CD4-positive, CD25-positive, alpha-beta regulatory T cell (primary cell): Measurements from ENCODE around the gene USP2. TPM values are rescaled to one million over a fixed set of nuclear protein-coding genes. Genes with fewer than 3 reads are reported as not detected.

ENCODE experiments used
- ATAC-seq, 2 donors: fragments of 150-1000 bp; cut with Tn5 transposase; one replicate each; pipeline ENCODE4 v1.10.0; 2021; ENCODE audit warnings: low read depth in 2 of 2, moderate number of reproducible peaks in 2 of 2, moderate library complexity in 1 of 2
- DNase-seq, 3 donors: peaks; one replicate each; pipeline versions ENCODE4 v3.0.0 to v3.0.0-alpha.2; 2012 to 2022; ENCODE audit warnings: mixed read lengths in 1 of 3
- H3K27ac ChIP-seq: one replicate; pipeline ENCODE4 v1.7.0; 2013; ENCODE audit warnings: mild to moderate bottlenecking, low read length; ENCODE audit not compliant: insufficient read depth, poor library complexity, severe bottlenecking
- H3K27me3 ChIP-seq: one replicate; pipeline ENCODE4 v1.7.0; 2013; ENCODE audit warnings: low read length; ENCODE audit not compliant: control insufficient read depth, insufficient read depth
- H3K36me3 ChIP-seq: one replicate; pipeline ENCODE4 v1.7.0; 2013; ENCODE audit warnings: mild to moderate bottlenecking, low read length, moderate library complexity; ENCODE audit not compliant: control insufficient read depth, insufficient read depth
- H3K4me1 ChIP-seq: 2 replicates; pipeline ENCODE4 v1.7.0; 2013; ENCODE audit warnings: mild to moderate bottlenecking, low read length; ENCODE audit not compliant: insufficient read depth, control insufficient read depth, poor library complexity, severe bottlenecking
- H3K4me3 ChIP-seq: one replicate; pipeline ENCODE4 v1.7.0; 2013; ENCODE audit warnings: low read depth, mild to moderate bottlenecking, low read length, moderate library complexity
- H3K9me3 ChIP-seq, 2 experiments: 1 replicate in 1 of 2; 2 replicates in 1 of 2; pipeline ENCODE4 v1.7.0; 2013; ENCODE audit warnings: low read length in 2 of 2, mild to moderate bottlenecking in 1 of 2, moderate library complexity in 1 of 2; ENCODE audit not compliant: control insufficient read depth in 2 of 2
- H3K27ac Mint-ChIP-seq, 3 donors: one replicate each; pipeline ENCODE4 v1.8.0; 2020 to 2022; ENCODE audit warnings: mild to moderate bottlenecking in 3 of 3, mixed read lengths in 3 of 3, moderate library complexity in 2 of 3
- H3K27me3 Mint-ChIP-seq: one replicate; pipeline ENCODE4 v1.8.0; 2022; ENCODE audit warnings: mild to moderate bottlenecking, mixed read lengths
- H3K36me3 Mint-ChIP-seq: one replicate; pipeline ENCODE4 v1.8.0; 2020; ENCODE audit warnings: mixed read lengths
- H3K4me1 Mint-ChIP-seq, 4 donors: one replicate each; pipeline ENCODE4 v1.8.0; 2020 to 2022; ENCODE audit warnings: mixed read lengths in 4 of 4, mild to moderate bottlenecking in 1 of 4
- H3K4me3 Mint-ChIP-seq, 4 donors: one replicate each; pipeline ENCODE4 v1.8.0; 2020 to 2022; ENCODE audit warnings: mild to moderate bottlenecking in 4 of 4, mixed read lengths in 4 of 4, moderate library complexity in 3 of 4
- H3K9me3 Mint-ChIP-seq, 7 donors: one replicate each; pipeline ENCODE4 v1.8.0; 2020 to 2022; ENCODE audit warnings: mixed read lengths in 7 of 7, mild to moderate bottlenecking in 3 of 7, moderate library complexity in 2 of 7
- polyA plus RNA-seq, 4 donors: library from polyadenylated mRNA; unstranded; fragments of 300-500 nt; fragmentation: Illumina TruSeq; gene quantifications; one replicate each; pipeline ENCODE4 v1.2.3, GENCODE V29; 2021
- total RNA-seq: library from RNA; stranded (reverse); gene quantifications from one replicate; pipeline ENCODE4 v1.2.3, GENCODE V29; 2022

USP2 gene
- total and polyA plus RNA-seq, 5 donors from 2014 or later: 0.22 to 1.6 TPM; not detected in 3

DNA sequence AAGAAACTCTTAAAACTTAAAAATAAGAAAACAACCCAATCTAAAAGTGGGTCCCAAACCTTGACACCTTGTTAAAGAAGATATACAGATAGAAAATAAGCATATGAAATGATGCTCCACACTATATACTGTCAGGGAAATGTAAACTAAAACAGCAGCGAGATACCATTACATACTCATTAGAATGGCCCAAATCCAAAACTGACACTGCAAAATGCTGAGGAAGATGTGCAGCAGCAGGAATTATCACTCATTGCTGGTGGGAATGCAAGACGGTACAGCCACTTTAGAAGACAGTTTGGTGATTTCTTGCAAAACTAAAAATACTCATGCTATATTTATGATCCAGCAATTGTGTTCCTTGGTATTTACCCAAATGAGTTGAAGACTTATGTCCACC, 52.2 kb downstream of the USP2 start:
- peaks cover 4 to 14% (median 7%) of the 10 kb centered on the region in 4 donors for H3K4me1 Mint-ChIP-seq

DNA sequence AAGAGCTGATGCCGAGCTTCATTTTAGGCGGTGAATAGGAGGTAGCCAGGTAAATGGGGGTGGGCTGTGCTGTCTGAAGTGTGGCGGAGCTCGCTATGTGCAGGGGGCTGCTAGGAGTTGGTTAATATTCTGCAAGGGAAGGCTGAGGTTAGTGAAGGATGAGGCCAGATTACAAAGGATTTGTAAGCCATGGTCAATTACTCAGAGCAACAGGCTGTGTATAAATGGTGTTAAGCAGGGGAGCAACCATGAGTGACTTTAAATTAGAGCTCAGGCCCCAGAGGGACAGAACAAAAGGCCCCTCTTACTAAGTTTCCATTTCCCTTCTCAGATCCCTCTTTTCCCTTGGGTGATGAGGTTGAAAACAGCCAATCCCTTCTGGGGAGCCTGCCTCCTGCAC, 57.3 kb downstream of the USP2 start:
- peaks cover 5 to 22% (median 12%) of the 10 kb centered on the region in 4 donors for H3K4me1 Mint-ChIP-seq
- DNase-seq: no peak

More for the DNA sequence above, 52.2 kb downstream of the USP2 start:
- no peaks in the 10 kb centered on the region for H3K9me3 Mint-ChIP-seq
- H3K36me3 Mint-ChIP-seq: no peaks in the 10 kb centered on the region
- H3K27me3 Mint-ChIP-seq: peaks cover 32% of the 10 kb centered on the region
- DNase-seq (no peak), ATAC-seq (no peak)
- peaks cover 6% of the 10 kb centered on the region for H3K4me1 ChIP-seq
- no peaks in the 10 kb centered on the region for H3K9me3 ChIP-seq
- H3K4me3 Mint-ChIP-seq: peak overlapping the region in 1 of 4 donors; percentile 2
- H3K27me3 ChIP-seq: peaks cover 4% of the 10 kb centered on the region
- H3K4me3 ChIP-seq: no peak overlapping the region
- no peaks in the 10 kb centered on the region for H3K36me3 ChIP-seq
- H3K27ac Mint-ChIP-seq: no peak overlapping the region
- H3K27ac ChIP-seq: no peak overlapping the region

DNA sequence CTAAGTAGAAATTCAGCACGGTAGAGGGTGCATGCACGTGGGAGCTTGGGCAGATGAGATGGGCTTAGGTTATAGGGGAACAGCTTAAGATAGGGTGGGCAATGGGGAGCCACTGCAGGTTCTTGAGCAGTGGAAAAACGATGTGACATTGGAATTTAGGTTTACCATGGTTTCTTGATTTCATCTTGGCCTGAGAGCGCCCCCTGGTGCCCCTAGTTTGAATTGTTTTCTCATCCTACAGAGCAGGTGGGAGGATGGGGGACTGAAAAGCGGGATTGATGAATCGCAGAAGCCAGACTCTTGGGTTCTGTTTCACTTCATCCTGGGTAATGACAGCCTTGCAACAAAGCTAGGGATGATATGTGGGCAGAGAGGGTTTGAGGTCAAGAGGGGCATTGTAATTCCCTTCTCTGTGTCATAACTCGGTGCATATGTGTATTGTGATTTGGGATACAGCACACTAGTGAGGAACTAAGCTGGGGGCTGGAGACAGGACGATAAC, 57.9 kb downstream of the USP2 start:
- Mint-ChIP-seq H3K9me3 (no peaks in the 10 kb centered on the region), H3K4me1 (peaks cover 5 to 27% (median 15%) of the 10 kb centered on the region in 4 donors), H3K27me3 (peaks cover 10% of the 10 kb centered on the region), H3K4me3 (peak overlapping the region in 3 of 4 donors; percentile 43 to 87 (median 63)), H3K27ac (peak overlapping the region in 1 of 3 donors; percentile 24), H3K36me3 (no peaks in the 10 kb centered on the region)
- H3K27me3 ChIP-seq: no peaks in the 10 kb centered on the region
- H3K36me3 ChIP-seq: no peaks in the 10 kb centered on the region
- DNase-seq (peak; percentile 65 to 74 (median 71)), ATAC-seq (peak in 1 of 2 donors; percentile 44)
- H3K9me3 ChIP-seq: no peaks in the 10 kb centered on the region
- H3K4me3 ChIP-seq: no peak overlapping the region
- H3K4me1 ChIP-seq: peaks cover 25% of the 10 kb centered on the region
- no peak overlapping the region for H3K27ac ChIP-seq

More for the DNA sequence above, 57.3 kb downstream of the USP2 start:
- Histone ChIP-seq H3K27ac (no peak overlapping the region), H3K4me1 (peaks cover 19% of the 10 kb centered on the region), H3K4me3 (no peak overlapping the region), H3K27me3 (no peaks in the 10 kb centered on the region), H3K9me3 (no peaks in the 10 kb centered on the region), H3K36me3 (no peaks in the 10 kb centered on the region)
- no peak for ATAC-seq
- H3K27me3 Mint-ChIP-seq: peaks cover 7% of the 10 kb centered on the region
- peak overlapping the region in 2 of 4 donors; percentile 60 to 72 for H3K4me3 Mint-ChIP-seq
- H3K36me3 Mint-ChIP-seq: no peaks in the 10 kb centered on the region
- no peak overlapping the region for H3K27ac Mint-ChIP-seq
- no peaks in the 10 kb centered on the region for H3K9me3 Mint-ChIP-seq

DNA sequence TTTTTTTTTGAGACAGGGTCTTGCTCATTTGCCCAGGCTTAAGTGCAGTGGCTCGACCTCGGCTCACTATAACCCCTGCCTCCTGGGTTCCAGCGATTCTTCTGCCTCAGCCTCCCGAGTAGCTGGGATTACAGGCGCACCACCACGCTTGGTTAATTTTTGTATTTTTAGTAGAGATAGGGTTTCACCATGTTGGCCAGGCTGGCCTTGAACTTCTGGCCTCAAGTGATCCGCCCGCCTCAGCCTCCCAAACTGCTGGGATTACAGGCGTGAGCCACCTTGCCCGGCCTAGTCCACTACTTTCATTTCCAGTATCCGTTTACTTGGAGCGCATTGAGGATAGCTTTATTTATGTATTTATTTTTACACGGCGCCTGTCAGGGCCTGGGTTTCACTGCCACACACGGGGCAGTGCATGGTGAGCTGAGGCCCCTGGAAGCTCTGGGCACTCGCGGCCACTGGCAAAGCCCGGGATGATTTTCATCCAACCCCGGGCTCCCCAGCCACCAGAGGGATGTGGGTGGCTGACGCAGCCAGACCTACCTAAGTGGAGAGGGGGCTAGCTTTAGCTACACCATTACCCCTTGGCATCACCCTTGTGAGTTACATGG, 58.5 kb downstream of the USP2 start:
- no peaks in the 10 kb centered on the region for H3K9me3 Mint-ChIP-seq
- no peak overlapping the region for H3K27ac ChIP-seq
- peaks cover 31% of the 10 kb centered on the region for H3K4me1 ChIP-seq
- peaks cover 13% of the 10 kb centered on the region for H3K27me3 Mint-ChIP-seq
- DNase-seq (no peak), ATAC-seq (no peak)
- H3K4me1 Mint-ChIP-seq: peaks cover 5 to 30% (median 16%) of the 10 kb centered on the region in 4 donors
- no peaks in the 10 kb centered on the region for H3K9me3 ChIP-seq
- H3K4me3 ChIP-seq: no peak overlapping the region
- no peaks in the 10 kb centered on the region for H3K27me3 ChIP-seq
- H3K36me3 ChIP-seq: no peaks in the 10 kb centered on the region
- peak overlapping the region in 2 of 4 donors; percentile 53 to 87 for H3K4me3 Mint-ChIP-seq
- no peaks in the 10 kb centered on the region for H3K36me3 Mint-ChIP-seq
- no peak overlapping the region for H3K27ac Mint-ChIP-seq

DNA sequence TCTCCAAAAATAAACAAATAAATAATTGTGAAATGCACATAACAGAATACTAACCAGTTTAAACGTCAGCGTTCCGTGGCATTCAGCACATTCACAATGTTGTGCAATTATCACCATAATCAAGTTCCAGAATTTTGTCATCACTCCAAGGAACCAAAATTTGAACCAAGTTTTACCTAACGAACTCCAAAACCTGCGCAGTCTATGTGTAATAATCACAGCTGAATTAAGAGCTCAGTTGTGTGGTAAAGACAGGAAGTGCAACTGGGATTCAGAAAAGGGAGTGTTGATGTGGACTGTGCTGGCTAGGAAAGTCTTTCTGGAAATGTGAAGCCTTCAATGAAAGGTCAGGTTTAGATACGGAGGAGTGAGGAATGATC, 59.1 kb downstream of the USP2 start:
- no peak for DNase-seq
- Histone ChIP-seq H3K4me1 (peaks cover 34% of the 10 kb centered on the region), H3K4me3 (no peak overlapping the region), H3K9me3 (no peaks in the 10 kb centered on the region), H3K36me3 (no peaks in the 10 kb centered on the region), H3K27me3 (no peaks in the 10 kb centered on the region), H3K27ac (no peak overlapping the region)
- Mint-ChIP-seq H3K4me3 (peak overlapping the region in 3 of 4 donors; percentile 53 to 85 (median 74)), H3K9me3 (no peaks in the 10 kb centered on the region), H3K27ac (no peak overlapping the region), H3K4me1 (peaks cover 5 to 32% (median 16%) of the 10 kb centered on the region in 4 donors), H3K36me3 (no peaks in the 10 kb centered on the region), H3K27me3 (peaks cover 17% of the 10 kb centered on the region)
- ATAC-seq: no peak

DNA sequence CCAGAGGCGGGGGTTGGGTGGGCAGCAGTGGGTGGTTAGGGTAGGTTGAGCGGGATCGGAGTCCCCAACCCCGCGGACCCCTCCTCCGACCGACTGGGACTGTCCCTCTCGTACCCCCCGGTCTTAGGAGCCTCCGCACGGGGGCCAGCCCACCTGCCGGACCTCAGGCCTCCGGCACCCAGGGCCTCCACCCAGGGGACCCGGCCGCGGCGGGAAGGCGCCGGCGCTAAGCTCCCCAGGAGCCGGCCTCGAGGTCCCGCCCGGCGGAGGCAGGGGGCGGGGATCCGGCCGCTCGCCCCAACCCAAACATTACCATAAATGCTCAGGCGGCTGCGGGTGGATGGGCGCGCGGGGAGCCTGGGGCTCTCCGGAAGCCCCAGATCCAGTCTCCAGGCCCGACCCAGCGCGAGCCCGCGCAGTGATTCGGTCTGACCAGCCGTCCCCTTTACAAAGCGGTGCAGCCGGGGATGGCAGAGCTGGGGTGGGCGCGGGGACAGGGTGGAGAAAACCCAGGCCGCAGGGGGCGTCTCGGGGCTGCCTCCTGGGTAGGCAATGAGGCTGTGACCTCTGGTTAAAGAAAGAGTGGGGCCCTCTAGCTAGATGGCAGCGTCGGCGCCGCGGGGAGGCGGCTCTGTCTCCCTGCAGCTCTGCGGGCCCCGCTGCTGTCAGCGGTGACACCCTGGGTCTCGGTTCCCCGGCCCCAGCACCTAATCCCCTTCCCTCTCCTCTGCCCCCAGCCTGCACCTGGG, 60.5 kb downstream of the USP2 start:
- H3K27ac ChIP-seq: peak overlapping the region; percentile 33
- DNase-seq: peak; percentile 32 to 82 (median 55)
- H3K4me3 ChIP-seq: peak overlapping the region; percentile 72
- peaks cover 46% of the 10 kb centered on the region for H3K4me1 ChIP-seq
- Mint-ChIP-seq H3K4me1 (peaks cover 5 to 35% (median 16%) of the 10 kb centered on the region in 4 donors), H3K9me3 (no peaks in the 10 kb centered on the region), H3K27me3 (peaks cover 18% of the 10 kb centered on the region), H3K27ac (peak overlapping the region; percentile 10 to 83 (median 69)), H3K36me3 (no peaks in the 10 kb centered on the region), H3K4me3 (peak overlapping the region; percentile 85 to 95 (median 87))
- no peaks in the 10 kb centered on the region for H3K27me3 ChIP-seq
- ATAC-seq: peak; percentile 55 to 64
- no peaks in the 10 kb centered on the region for H3K36me3 ChIP-seq
- H3K9me3 ChIP-seq: no peaks in the 10 kb centered on the region

DNA sequence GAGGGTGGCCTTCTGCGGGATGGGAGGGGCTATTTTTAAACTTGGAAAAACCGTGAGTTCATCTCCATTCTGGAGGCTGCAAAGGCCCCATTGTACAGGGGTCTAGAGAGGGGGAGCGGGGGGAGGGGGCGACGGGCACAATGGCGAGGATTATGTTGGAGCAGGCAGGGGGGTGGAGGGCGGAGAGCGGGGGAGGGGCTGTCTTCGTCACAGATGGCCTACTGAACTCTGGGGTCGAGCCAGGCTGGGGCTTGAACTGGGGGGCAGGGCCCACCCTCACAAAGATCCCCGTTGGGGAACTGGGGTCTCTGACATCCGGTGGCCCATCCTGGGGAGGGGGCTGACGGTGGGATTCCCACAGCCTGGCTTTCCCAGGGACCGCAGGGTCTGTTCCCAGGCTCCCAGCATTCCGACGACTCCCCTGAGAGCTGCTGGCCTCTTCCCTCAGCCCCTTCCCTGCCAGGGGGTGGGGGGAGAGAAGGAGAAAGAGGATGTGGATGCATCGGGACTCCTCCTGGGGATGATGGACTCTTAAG, 61.2 kb downstream of the USP2 start:
- no peak for DNase-seq
- H3K9me3 Mint-ChIP-seq: no peaks in the 10 kb centered on the region
- H3K36me3 Mint-ChIP-seq: no peaks in the 10 kb centered on the region
- H3K9me3 ChIP-seq: no peaks in the 10 kb centered on the region
- peaks cover 52% of the 10 kb centered on the region for H3K4me1 ChIP-seq
- peaks cover 5 to 41% (median 16%) of the 10 kb centered on the region in 4 donors for H3K4me1 Mint-ChIP-seq
- peaks cover 18% of the 10 kb centered on the region for H3K27me3 Mint-ChIP-seq
- H3K27ac ChIP-seq: peak overlapping the region; percentile 55
- H3K36me3 ChIP-seq: no peaks in the 10 kb centered on the region
- no peak for ATAC-seq
- H3K27ac Mint-ChIP-seq: peak overlapping the region in 1 of 3 donors; percentile 38
- H3K4me3 ChIP-seq: no peak overlapping the region
- H3K27me3 ChIP-seq: no peaks in the 10 kb centered on the region
- peak overlapping the region in 3 of 4 donors; percentile 80 to 97 (median 83) for H3K4me3 Mint-ChIP-seq
